ENCODE data around the gene DCHS2. TPM values are rescaled to one million over a fixed set of nuclear protein-coding genes. Genes with fewer than 3 reads are reported as not detected.

DCHS2 gene
- total RNA-seq, 2 experiments from 2014 or later: not detected

GRCh38 chr4:154439224-154439623 is 52.4 kb downstream of the DCHS2 start:
- H3K4me2 ChIP-seq (ENCODE audit: low read length): no peak overlapping the region
- CTCF ChIA-PET (ENCODE audit: unreplicated experiment): no interaction called here

GRCh38 chr4:154435895-154436294 is 55.7 kb downstream of the DCHS2 start:
- intact Hi-C loops (cut with micrococcal nuclease; ENCODE audit: unreplicated experiment): no loop called here
- no peaks in the 10 kb centered on the region for H3K79me2 ChIP-seq (ENCODE audit: insufficient read depth, low read depth, low read length)
- H3K4me1 ChIP-seq (ENCODE audit: insufficient read depth, low read length, poor library complexity, severe bottlenecking): no peaks in the 10 kb centered on the region
- DNase-seq (ENCODE audit: low spot score): no peak
- no TSS peak for BruUV-seq (replicated peaks)
- ChIA-PET POLR2A (interaction anchor here (0.6 to 2.0 kb wide), 4 partner anchors 14 to 133 kb away, joined by 3 to 4 read pairs (median 3); no protein-coding TSS in a partner anchor), CTCF (ENCODE audit: unreplicated experiment) (no interaction called here)
- H3K4me2 ChIP-seq (ENCODE audit: low read length): no peak overlapping the region
- no peak overlapping the region for H2AFZ ChIP-seq (ENCODE audit: low read length)
- no peaks in the 10 kb centered on the region for H4K20me1 ChIP-seq (ENCODE audit: insufficient read depth, low read length)
- no peak overlapping the region for H3K4me3 ChIP-seq (ENCODE audit: low read depth, low read length, poor library complexity, severe bottlenecking)
- no peaks in the 10 kb centered on the region for H3K9me3 ChIP-seq (ENCODE audit: low read length)
- H3K36me3 ChIP-seq (ENCODE audit: insufficient read depth, low read length): no peaks in the 10 kb centered on the region
- no peaks in the 10 kb centered on the region for H3K9me2 ChIP-seq (ENCODE audit: insufficient read depth, low read length)
- TF ChIP-seq EZH2phosphoT487 (IDR thresholded peaks at IDR 0.05; ENCODE audit: borderline replicate concordance, low read depth, low read length) (no peak), CTCF (conservative IDR thresholded peaks at IDR 0.05; ENCODE audit: low read length) (no peak)
- no peak overlapping the region for H3K27ac ChIP-seq (ENCODE audit: low read depth, low read length, poor library complexity, severe bottlenecking)

More at GRCh38 chr4:154439224-154439623, 52.4 kb downstream of the DCHS2 start:
- Histone ChIP-seq H2AFZ (ENCODE audit: low read length) (no peak overlapping the region), H4K20me1 (ENCODE audit: insufficient read depth, low read length) (no peaks in the 10 kb centered on the region), H3K4me1 (ENCODE audit: insufficient read depth, low read length, poor library complexity, severe bottlenecking) (no peaks in the 10 kb centered on the region), H3K27ac (ENCODE audit: low read depth, low read length, poor library complexity, severe bottlenecking) (no peak overlapping the region), H3K79me2 (ENCODE audit: insufficient read depth, low read depth, low read length) (no peaks in the 10 kb centered on the region), H3K9me2 (ENCODE audit: insufficient read depth, low read length) (no peaks in the 10 kb centered on the region), H3K36me3 (ENCODE audit: insufficient read depth, low read length) (no peaks in the 10 kb centered on the region), H3K9me3 (ENCODE audit: low read length) (no peaks in the 10 kb centered on the region), H3K4me3 (ENCODE audit: low read depth, low read length, poor library complexity, severe bottlenecking) (no peak overlapping the region)
- no TSS peak for BruUV-seq (replicated peaks)
- intact Hi-C loops (cut with micrococcal nuclease; ENCODE audit: unreplicated experiment): no loop called here
- POLR2A ChIA-PET: no interaction called here
- no peak for TF ChIP-seq EZH2phosphoT487 (IDR thresholded peaks at IDR 0.05; ENCODE audit: borderline replicate concordance, low read depth, low read length)
- TF ChIP-seq CTCF (conservative IDR thresholded peaks at IDR 0.05; ENCODE audit: low read length): no peak
- no peak for DNase-seq (ENCODE audit: low spot score)

- no peaks in the 10 kb centered on the region for H3K9me2 ChIP-seq (ENCODE audit: insufficient read depth, low read length)
- no peak overlapping the region for H2AFZ ChIP-seq (ENCODE audit: low read length)
- H3K36me3 ChIP-seq (ENCODE audit: insufficient read depth, low read length): no peaks in the 10 kb centered on the region
- H3K4me3 ChIP-seq (ENCODE audit: low read depth, low read length, poor library complexity, severe bottlenecking): no peak overlapping the region
- no peak overlapping the region for H3K4me2 ChIP-seq (ENCODE audit: low read length)
- no peak for TF ChIP-seq CTCF (conservative IDR thresholded peaks at IDR 0.05; ENCODE audit: low read length)
- TF ChIP-seq EZH2phosphoT487 (IDR thresholded peaks at IDR 0.05; ENCODE audit: borderline replicate concordance, low read depth, low read length): no peak
- intact Hi-C loops (cut with micrococcal nuclease; ENCODE audit: unreplicated experiment): no loop called here
- no peaks in the 10 kb centered on the region for H3K4me1 ChIP-seq (ENCODE audit: insufficient read depth, low read length, poor library complexity, severe bottlenecking)
- H4K20me1 ChIP-seq (ENCODE audit: insufficient read depth, low read length): no peaks in the 10 kb centered on the region
- CTCF ChIA-PET (ENCODE audit: unreplicated experiment): no interaction called here
- DNase-seq (ENCODE audit: low spot score): no peak
- no peak overlapping the region for H3K27ac ChIP-seq (ENCODE audit: low read depth, low read length, poor library complexity, severe bottlenecking)
- no TSS peak for BruUV-seq (replicated peaks)
- no peaks in the 10 kb centered on the region for H3K79me2 ChIP-seq (ENCODE audit: insufficient read depth, low read depth, low read length)
- H3K9me3 ChIP-seq (ENCODE audit: low read length): no peaks in the 10 kb centered on the region
- POLR2A ChIA-PET: interaction anchor here (1.1 kb wide), 1 partner anchor 117 kb away, joined by 3 read pairs; no protein-coding TSS in a partner anchor
Observed at GRCh38 chr4:154433543-154433942, 58.1 kb downstream of the DCHS2 start.

Data from OCI-LY7 (cell line).